Measurements from ENCODE around the gene PIK3CD.

DNA sequence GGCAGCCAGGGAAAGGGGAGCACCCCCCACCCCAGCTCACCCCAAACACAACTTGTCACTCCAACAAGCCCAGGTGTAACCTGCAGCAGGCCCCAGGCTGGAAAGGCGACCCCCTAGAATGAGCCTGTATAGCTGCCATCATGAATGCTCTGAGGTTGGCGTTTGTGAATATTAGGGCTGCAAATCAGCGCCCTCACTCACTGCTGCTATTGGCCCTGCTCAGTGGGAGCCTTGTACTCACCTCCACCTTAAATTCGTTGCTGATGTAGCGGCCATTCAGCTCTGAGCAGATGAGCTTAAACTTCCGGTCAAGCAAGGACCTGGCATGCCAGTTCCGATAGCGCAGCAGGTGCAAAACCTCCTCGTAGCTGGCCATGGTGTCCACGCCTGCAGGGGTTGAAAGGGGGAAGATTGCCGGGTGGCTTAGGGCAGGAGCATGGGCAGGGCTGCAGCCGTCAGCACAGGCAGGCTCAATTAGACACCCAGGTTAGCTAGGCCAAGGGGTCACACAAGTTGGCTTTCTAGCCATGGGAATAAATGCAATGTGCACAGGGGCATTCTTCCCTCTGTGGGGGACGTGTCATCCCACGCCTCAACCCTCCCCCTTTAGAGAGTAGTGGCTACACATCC is 81.7 kb downstream of the PIK3CD start:
- TF ChIP-seq, protein P1, sequence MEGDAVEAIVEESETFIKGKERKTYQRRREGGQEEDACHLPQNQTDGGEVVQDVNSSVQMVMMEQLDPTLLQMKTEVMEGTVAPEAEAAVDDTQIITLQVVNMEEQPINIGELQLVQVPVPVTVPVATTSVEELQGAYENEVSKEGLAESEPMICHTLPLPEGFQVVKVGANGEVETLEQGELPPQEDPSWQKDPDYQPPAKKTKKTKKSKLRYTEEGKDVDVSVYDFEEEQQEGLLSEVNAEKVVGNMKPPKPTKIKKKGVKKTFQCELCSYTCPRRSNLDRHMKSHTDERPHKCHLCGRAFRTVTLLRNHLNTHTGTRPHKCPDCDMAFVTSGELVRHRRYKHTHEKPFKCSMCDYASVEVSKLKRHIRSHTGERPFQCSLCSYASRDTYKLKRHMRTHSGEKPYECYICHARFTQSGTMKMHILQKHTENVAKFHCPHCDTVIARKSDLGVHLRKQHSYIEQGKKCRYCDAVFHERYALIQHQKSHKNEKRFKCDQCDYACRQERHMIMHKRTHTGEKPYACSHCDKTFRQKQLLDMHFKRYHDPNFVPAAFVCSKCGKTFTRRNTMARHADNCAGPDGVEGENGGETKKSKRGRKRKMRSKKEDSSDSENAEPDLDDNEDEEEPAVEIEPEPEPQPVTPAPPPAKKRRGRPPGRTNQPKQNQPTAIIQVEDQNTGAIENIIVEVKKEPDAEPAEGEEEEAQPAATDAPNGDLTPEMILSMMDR (IDR thresholded peaks at IDR 0.05), result no peak
- TF ChIP-seq POLR2A (IDR thresholded peaks at IDR 0.05), result no peak
